GM03348 (cell line): ENCODE results near the gene CD74.

ENCODE experiments used
- DNase-seq: peaks from one replicate; pipeline ENCODE4 v3.0.0; 2012; ENCODE audit warnings: low spot score

Gene CD74

GRCh38 chr5:150409638-150410523, 2.8 kb downstream of the CD74 start:
- peak; percentile 97 for DNase-seq

- no peak for DNase-seq
Observed at GRCh38 chr5:150408231-150408943, 4.3 kb downstream of the CD74 start.

GRCh38 chr5:150407096-150407720, 5.5 kb downstream of the CD74 start:
- no peak for DNase-seq

GRCh38 chr5:150406723-150407095, 6.0 kb downstream of the CD74 start:
- no peak for DNase-seq

DNA sequence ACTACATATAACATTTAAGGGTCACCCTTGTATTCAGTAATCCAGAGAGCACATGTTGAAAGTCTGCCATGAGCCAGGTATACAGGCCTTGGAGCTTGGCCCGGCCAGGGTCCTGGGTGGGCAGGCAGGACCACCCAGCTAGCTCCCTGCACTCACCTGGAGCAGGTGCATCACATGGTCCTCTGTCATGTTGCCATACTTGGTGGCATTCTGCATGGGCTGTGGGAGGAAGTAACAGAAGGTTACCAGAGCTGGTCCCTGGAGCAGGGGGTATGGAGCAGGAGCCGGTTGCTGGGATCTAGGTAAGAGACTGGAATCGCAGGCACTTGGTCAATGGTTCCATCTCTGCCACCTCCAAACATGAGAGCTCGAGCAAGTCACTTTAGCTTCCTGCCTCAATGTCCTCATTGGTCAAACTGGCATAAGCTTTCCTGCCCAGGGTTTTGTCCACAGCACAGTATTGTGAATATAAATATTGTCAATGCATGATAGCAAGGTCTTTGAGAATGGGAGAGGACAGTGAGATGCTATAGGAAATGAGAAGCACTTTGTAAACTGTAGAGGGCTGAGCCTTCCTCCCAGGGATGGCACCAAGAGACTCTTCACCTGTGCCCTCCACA, 6.5 kb downstream of the CD74 start:
- DNase-seq, result no peak

- no peak for DNase-seq
Observed at GRCh38 chr5:150404941-150405816, 7.5 kb downstream of the CD74 start.

DNA sequence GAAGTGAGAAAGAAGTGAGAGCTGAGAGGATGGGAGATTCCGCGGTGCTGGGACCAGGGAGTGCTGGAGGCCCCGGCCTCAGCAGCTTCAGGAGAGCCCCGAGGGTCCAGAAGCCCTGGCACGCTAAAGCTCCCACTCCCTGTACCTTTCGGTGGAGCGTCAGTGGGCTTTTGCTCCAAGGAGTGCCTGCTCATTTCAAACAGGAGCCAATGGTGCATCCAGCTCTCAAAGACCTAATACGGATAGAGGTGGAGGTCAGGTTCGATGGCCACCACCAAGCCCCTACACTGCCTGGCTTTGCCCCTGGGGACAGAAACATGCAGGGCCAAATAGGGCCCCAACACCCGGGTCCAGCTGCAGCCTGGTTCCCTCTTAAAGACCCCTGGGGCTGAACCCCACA, 8.2 kb downstream of the CD74 start:
- no peak for DNase-seq

DNA sequence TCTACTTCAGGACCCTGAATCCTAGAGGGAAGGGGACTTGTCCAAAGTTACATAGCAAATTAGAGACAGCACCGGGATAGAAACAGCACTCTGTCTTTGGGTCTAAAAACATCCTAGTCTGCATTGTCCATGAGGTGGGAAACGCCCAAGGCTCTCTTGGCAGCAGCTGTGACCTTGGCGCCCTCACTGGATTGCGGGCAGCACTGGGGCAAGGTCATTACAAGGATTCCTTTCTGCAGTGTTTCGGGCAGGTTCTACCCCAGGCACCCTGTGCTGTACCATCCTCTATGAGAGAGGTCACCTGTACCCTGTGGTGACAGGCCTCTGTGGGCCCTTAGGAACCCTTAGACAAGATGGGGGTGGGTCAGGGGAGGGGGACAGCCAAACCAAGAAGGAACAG, 8.6 kb downstream of the CD74 start:
- no peak for DNase-seq

DNA sequence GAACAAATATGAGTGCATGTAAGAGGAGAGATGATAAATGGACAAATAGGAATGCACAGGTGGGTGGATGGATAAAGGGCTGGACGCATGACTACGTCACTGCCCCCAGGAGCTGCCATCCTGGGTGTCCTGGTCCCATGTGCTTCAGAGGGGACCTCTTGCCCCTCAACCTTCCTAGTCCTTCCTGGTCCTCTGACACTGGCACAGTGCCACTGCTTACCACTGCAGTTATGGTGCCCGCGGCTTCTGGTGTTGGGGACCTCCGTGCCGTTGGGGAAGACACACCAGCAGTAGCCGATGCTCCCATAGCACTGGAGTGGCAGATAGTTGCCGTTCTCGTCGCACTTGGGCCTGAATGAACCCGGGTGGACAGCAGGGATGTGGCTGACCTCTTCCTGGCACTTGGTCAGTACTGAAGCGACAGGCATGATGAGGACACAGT, 9.8 kb downstream of the CD74 start:
- DNase-seq, result no peak

DNA sequence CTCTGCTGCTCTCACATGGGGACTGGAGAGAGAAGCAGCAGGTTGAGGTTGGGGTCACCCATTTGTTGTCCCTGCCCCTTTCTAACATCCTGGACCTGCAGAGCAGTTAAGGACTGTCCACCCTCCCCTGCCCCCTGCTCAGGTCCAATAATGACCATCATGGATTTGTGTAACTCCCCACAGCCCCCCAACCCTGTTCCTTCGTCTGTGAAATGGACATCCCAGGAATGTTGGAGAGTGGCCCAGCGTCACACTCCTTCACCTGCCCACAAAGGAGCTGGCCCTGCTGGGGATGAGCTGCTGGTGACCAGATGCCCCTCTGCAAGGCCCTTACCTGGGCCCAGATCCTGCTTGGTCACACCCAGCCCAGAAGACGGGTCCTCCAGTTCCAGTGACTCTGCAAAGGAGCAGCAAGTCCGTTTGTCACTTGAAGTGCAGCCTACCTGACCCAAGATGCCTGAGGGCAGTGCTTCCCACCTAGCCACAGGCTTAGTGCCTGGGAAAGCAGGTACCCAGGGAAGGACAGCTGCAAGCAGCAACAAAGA, 10.4 kb downstream of the CD74 start:
- DNase-seq, result no peak

- no peak for DNase-seq
Observed at GRCh38 chr5:150401376-150402228, 11.1 kb downstream of the CD74 start.

DNA sequence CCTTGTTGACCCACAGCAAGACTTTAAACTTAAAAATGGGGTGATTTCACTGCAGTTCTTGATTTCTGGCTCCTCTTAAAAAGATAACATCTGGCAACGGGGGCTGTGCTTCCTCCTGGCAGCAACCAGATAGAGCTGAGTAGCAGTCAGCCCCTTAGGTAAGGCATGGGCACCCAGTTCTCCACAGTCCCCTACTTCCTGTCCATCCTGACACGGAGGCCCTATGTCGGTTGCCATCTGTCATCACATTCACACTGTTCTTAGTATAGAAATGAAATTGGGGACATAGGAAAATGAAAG, 11.7 kb downstream of the CD74 start:
- DNase-seq, result no peak

DNA sequence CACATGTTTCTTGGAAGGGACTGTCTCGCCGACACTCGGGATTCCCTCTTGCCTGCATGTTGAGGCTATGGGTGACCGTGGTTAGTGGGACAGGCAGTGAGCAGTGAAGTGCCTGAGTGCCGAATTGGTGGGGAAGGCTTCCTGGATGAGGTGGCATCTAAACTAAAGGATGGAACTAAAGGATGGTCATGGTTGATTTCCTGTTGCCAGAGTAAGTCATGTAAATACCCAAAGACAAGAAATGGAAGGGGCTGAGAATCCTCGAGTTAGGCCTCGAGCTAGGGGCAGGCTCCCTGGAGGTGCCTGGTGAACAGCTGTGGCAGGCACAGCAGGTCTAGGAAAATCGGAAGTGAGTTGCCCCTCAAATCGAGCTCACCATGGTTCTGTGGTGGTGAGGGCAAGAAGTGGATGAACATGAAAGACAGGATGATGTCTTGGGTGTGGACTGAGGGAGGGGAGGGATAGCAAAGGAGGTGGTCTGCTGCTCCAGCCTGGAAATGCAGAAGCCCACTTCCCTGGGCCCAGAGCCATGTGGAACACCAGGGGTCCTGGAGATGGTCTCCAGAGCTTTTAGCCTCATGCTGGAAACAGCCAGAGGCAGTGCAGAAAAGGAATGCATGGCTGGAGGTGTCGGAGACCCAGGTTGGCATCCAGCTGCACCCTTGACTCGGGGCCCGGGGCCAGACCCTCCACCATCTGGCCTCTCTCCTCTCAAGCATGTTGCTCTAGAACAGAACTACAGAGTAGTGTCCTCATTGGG, 12.2 kb downstream of the CD74 start:
- DNase-seq, result no peak

DNA sequence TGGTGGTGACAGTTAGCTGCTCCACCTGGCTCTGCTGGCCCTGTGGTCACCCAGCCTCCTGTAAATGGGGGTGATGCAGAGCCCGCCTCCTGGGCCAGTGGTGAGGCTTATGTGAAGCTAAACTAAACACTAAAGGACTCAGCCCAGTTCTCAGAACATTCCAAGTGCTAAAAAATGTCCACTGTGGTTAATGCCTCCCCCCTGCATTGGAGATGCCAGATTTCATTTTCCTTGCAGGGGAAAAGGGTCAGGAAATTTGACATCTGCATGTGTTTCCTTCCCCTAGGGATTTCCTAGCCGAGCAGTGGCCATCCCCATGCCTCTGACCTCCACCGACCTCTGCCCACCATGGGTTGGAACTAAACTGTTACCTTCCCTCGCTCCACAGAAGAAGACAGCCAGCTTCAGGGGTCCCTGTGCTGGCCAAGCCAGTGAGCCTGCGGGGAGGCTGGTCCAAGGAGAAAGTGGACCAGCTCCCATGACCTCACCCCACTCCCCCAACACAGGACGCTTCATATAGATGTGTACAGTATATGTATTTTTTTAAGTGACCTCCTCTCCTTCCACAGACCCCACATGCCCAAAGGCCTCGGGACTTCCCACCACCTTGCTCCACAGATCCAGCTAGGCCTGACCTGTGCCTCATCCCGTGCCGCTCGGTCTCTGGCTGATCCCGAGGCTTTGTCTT, 13.0 kb downstream of the CD74 start:
- DNase-seq, result no peak

DNA sequence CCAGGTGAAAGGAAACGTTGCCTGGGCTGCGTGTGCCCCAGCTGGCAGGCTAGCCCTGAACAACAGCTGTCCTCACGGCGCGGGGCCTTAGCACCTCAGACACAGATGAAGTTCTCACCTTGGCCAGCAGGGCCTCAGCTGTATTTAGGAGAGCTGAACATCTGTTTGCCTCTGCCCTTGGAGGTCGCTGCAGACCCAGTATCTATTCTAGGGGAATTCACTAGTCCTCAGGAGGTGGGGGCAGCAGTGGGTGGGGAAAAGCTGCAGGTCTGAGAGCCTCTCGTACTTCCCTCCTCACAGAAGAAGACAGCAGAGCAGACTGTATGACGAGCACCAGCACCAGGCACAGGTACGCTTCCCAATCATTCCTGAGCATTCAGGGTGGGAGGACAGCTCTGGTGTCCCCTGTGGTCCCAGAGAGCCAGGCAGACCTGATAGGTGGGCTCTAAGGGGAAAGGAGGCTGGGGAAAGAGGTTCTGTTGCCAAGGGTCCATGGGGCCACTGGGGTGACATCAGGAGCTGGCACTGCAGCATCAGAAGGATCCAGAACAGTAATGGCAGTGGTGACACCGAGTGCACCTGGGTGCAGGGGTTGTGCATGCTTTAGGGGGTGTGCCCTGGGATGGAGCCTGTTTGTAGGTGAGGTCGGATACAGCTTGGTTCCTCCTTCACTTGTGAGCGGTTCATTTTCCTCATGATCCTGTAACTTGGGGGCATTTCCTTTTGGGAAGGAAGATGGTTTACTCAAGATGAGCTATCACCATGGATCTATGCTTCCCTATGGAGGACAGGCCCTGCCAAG, 13.8 kb downstream of the CD74 start:
- DNase-seq, result no peak

GRCh38 chr5:150397782-150398721, 14.7 kb downstream of the CD74 start:
- no peak for DNase-seq

GRCh38 chr5:150397146-150397781, 15.4 kb downstream of the CD74 start:
- DNase-seq, result peak; percentile 56
